Caco-2 (cell line): ENCODE results near the gene LHFPL3. TPM values are rescaled to one million over a fixed set of nuclear protein-coding genes. Genes with fewer than 3 reads are reported as not detected.

Experiments
- BruUV-seq: library from RNA; stranded (reverse); fragments of 400-500 nt; replicated peaks from 2 replicates; lab custom pipeline; 2021; lab: Mats Ljungman, UMichigan
- CTCF ChIA-PET: fragments of 300-600 bp; sonication (Branson Sonifier 250); formaldehyde crosslinking; loops from one replicate; lab custom pipeline; 2022; ENCODE audit warnings: antibody characterized with exemption; lab: Charles Lee
- POLR2A ChIA-PET: fragments of 300-600 bp; sonication (Branson Sonifier 250); formaldehyde crosslinking; loops from one replicate; lab custom pipeline; 2022; ENCODE audit warnings: antibody characterized with exemption; lab: Charles Lee
- DNase-seq, 2 experiments: peaks; one replicate each; pipeline versions ENCODE4 v3.0.0 to v3.0.0-alpha.2; 2020 to 2022
- H3K27me3 ChIP-seq: replicated peaks from 2 replicates; pipeline ENCODE4 v1.6.0; 2011; ENCODE audit warnings: low read length; ENCODE audit not compliant: control insufficient read depth, insufficient read depth
- H3K36me3 ChIP-seq: 2 replicates; pipeline ENCODE4 v1.5.1; 2011; ENCODE audit warnings: low read length; ENCODE audit not compliant: control insufficient read depth, insufficient read depth
- H3K4me1 ChIP-seq: fragments of 250-450 bp; sonication (Bioruptor Pico); 2 replicates; pipeline ENCODE4 v1.5.1; 2020; ENCODE audit warnings: mild to moderate bottlenecking
- H3K4me3 ChIP-seq: 2 replicates; pipeline ENCODE4 v1.5.1; 2011; ENCODE audit warnings: low read depth, mild to moderate bottlenecking, control low read depth, low read length
- H3K9me3 ChIP-seq: fragments of 250-450 bp; sonication (Bioruptor Pico); 2 replicates; pipeline ENCODE4 v1.5.1; 2020; ENCODE audit warnings: mild to moderate bottlenecking, moderate library complexity
- H3K27ac Mint-ChIP-seq: one replicate; pipeline ENCODE4 v1.8.0; 2022; ENCODE audit warnings: mixed read lengths; ENCODE audit not compliant: unreplicated experiment
- H3K27me3 Mint-ChIP-seq: one replicate; pipeline ENCODE4 v1.8.0; 2022; ENCODE audit warnings: mixed read lengths; ENCODE audit not compliant: insufficient read depth, unreplicated experiment
- H3K36me3 Mint-ChIP-seq: one replicate; pipeline ENCODE4 v1.8.0; 2022; ENCODE audit warnings: mild to moderate bottlenecking, mixed read lengths; ENCODE audit not compliant: insufficient read depth, unreplicated experiment
- H3K4me1 Mint-ChIP-seq: one replicate; pipeline ENCODE4 v1.8.0; 2022; ENCODE audit warnings: low read depth, mixed read lengths; ENCODE audit not compliant: unreplicated experiment
- H3K4me3 Mint-ChIP-seq: one replicate; pipeline ENCODE4 v1.8.0; 2022; ENCODE audit warnings: mild to moderate bottlenecking, moderate library complexity, mixed read lengths; ENCODE audit not compliant: unreplicated experiment
- H3K9me3 Mint-ChIP-seq: one replicate; pipeline ENCODE4 v1.8.0; 2022; ENCODE audit warnings: mixed read lengths; ENCODE audit not compliant: unreplicated experiment
- CTCF ChIP-seq, 2 experiments: fragments of 200-600 bp in 1 of 2; IDR thresholded peaks; 1 replicate in 1 of 2; 2 replicates in 1 of 2; pipeline versions ENCODE4 v1.5.1 to v1.8.0; 2011 to 2022; ENCODE audit warnings: antibody characterized with exemption in 1 of 2, control low read depth in 1 of 2, inconsistent platforms in 1 of 2, low read depth in 1 of 2, low read length in 1 of 2, mild to moderate bottlenecking in 1 of 2, moderate library complexity in 1 of 2; ENCODE audit not compliant: insufficient read depth in 1 of 2, severe bottlenecking in 1 of 2, unreplicated experiment in 1 of 2
- intact Hi-C: fragments of 100-400 bp; cut with micrococcal nuclease; formaldehyde crosslinking; loops from one replicate; pipeline ENCODE4 v1.10.0; 2022; ENCODE audit not compliant: unreplicated experiment
- total RNA-seq: library from RNA; stranded (reverse); gene quantifications from 2 replicates; pipeline ENCODE4 v1.2.3, GENCODE V29; 2022

The LHFPL3 gene
- total RNA-seq, 1 experiment from 2014 or later, result not detected

- no peak overlapping the region for H3K27ac Mint-ChIP-seq
- Histone ChIP-seq H3K27me3 (no peaks in the 10 kb centered on the region; the same call in 1 of the 2 replicates), H3K4me1 (no peaks in the 10 kb centered on the region), H3K36me3 (no peaks in the 10 kb centered on the region), H3K9me3 (no peaks in the 10 kb centered on the region), H3K4me3 (no peak overlapping the region)
- TF ChIP-seq CTCF (IDR thresholded peaks at IDR 0.05; ENCODE audit: insufficient read depth in 1 of 2, low read depth in 1 of 2, low read length in 1 of 2, severe bottlenecking in 1 of 2, unreplicated experiment in 1 of 2), result no peak
- H3K9me3 Mint-ChIP-seq, result no peaks in the 10 kb centered on the region
- no TSS peak for BruUV-seq
- ChIA-PET POLR2A (no interaction called here), CTCF (no interaction called here)
- no peak overlapping the region for H3K4me3 Mint-ChIP-seq
- DNase-seq, result no peak
- H3K36me3 Mint-ChIP-seq, result no peaks in the 10 kb centered on the region
- H3K4me1 Mint-ChIP-seq, result no peaks in the 10 kb centered on the region
- intact Hi-C loops, result no loop called here
- H3K27me3 Mint-ChIP-seq, result peaks cover 20% of the 10 kb centered on the region
Observed at GRCh38 chr7:104790440-104790839, 462.0 kb downstream of the LHFPL3 start.

DNA sequence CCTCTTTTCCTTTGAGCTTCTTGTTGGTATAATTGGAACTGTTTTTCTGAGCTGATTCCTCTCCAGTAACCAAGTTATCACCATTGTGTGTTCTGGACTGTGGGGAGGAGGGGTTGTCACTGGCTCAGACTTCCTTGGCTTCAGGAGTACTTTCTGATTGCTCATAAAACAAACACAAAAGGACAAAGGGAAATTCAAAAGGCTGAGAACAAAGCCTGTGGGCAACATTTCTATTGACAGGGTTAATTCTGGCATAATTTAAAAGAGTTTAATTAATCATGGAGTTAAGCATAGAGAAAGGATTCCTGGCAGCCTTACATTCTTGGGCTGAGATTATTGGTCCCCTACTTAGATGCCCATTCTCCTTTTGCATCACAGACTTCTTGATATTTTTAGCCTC is 462.7 kb downstream of the LHFPL3 start:
- H3K27me3 ChIP-seq, result no peaks in the 10 kb centered on the region; the same call in 1 of the 2 replicates

GRCh38 chr7:104793066-104793465 is 464.7 kb downstream of the LHFPL3 start:
- no peaks in the 10 kb centered on the region for H3K4me1 Mint-ChIP-seq
- POLR2A ChIA-PET, result no interaction called here

More for the DNA sequence above, 462.7 kb downstream of the LHFPL3 start:
- Mint-ChIP-seq H3K9me3 (no peaks in the 10 kb centered on the region), H3K27ac (no peak overlapping the region), H3K4me1 (no peaks in the 10 kb centered on the region), H3K27me3 (peaks cover 17% of the 10 kb centered on the region), H3K4me3 (no peak overlapping the region), H3K36me3 (no peaks in the 10 kb centered on the region)
- no peak for DNase-seq
- POLR2A ChIA-PET, result no interaction called here
- Histone ChIP-seq H3K36me3 (no peaks in the 10 kb centered on the region), H3K4me3 (no peak overlapping the region), H3K9me3 (no peaks in the 10 kb centered on the region), H3K4me1 (no peaks in the 10 kb centered on the region)
- no peak for TF ChIP-seq CTCF (IDR thresholded peaks at IDR 0.05; ENCODE audit: insufficient read depth in 1 of 2, low read depth in 1 of 2, low read length in 1 of 2, severe bottlenecking in 1 of 2, unreplicated experiment in 1 of 2)
- intact Hi-C loops, result no loop called here
- no TSS peak for BruUV-seq
- CTCF ChIA-PET, result no interaction called here

More at GRCh38 chr7:104793066-104793465, 464.7 kb downstream of the LHFPL3 start:
- Mint-ChIP-seq H3K36me3 (no peaks in the 10 kb centered on the region), H3K4me3 (no peak overlapping the region), H3K9me3 (no peaks in the 10 kb centered on the region), H3K27me3 (peaks cover 20% of the 10 kb centered on the region), H3K27ac (no peak overlapping the region)
- intact Hi-C loops, result no loop called here
- Histone ChIP-seq H3K36me3 (no peaks in the 10 kb centered on the region), H3K4me3 (no peak overlapping the region), H3K9me3 (no peaks in the 10 kb centered on the region), H3K27me3 (no peaks in the 10 kb centered on the region; the same call in 1 of the 2 replicates), H3K4me1 (no peaks in the 10 kb centered on the region)
- CTCF ChIA-PET, result no interaction called here
- no peak for TF ChIP-seq CTCF (IDR thresholded peaks at IDR 0.05; ENCODE audit: insufficient read depth in 1 of 2, low read depth in 1 of 2, low read length in 1 of 2, severe bottlenecking in 1 of 2, unreplicated experiment in 1 of 2)
- no TSS peak for BruUV-seq
- no peak for DNase-seq
